ENCODE measurements around the gene TAOK3.

The TAOK3 gene

DNA sequence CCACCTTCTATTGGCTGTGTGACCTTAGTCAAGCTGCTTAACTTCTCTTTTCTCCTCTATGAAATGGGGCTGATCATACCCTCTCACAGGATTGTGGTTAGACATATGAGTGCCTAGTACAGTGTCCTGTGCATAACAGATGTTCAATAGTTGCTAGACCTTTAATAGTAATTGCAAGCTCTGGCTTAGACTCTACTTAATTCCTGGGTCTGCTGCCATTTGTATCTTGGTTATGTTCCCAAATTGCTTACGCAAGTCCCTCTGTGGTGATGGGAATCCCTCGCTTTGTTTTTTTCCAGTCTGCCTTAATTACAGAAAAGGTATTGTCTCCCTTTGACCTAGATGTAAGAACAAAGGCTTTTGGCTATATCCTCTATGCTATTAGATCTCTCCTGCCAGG lies 18.7 kb upstream of the TAOK3 start:
- DNase-seq (ENCODE audit: low spot score in 2 of 2) (no peak), ATAC-seq (replicated peaks; ENCODE audit: extremely low read depth, poor library complexity, severe bottlenecking) (no peak)
- no peaks in the 10 kb centered on the region for H3K4me1 Mint-ChIP-seq
- H3K27me3 Mint-ChIP-seq: no peaks in the 10 kb centered on the region
- H3K4me3 Mint-ChIP-seq: no peak overlapping the region
- H3K27ac Mint-ChIP-seq (ENCODE audit: low read depth): no peak overlapping the region
- H3K36me3 Mint-ChIP-seq (ENCODE audit: insufficient read depth): peaks cover 44% of the 10 kb centered on the region
- H3K9me3 Mint-ChIP-seq: no peaks in the 10 kb centered on the region

DNA sequence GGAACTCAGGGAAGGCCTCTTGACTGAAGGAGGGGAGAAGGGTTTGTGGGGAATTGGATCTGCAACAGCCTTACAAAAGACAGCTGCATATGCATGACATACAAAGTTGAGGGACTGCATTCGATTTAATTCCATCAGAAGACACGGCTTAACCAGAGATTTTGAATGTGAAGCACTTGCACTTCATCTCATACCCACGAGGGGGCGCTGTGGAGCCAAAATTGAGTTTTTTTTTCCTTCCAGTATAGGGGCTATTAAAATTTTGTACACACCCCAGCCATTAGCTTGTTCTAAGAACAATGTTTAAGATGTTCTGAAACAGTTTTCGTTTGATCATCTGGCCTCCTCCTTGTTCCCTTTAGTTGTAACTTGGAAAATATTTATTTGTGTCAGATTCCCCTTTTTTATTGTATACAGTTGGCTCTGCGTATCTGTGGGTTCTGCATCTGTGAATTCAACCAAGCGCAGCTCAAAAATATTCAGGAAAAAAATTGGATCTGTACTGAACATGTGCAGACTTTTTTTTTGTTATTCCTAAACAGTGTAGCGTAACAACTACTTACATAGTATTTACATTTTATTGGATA lies 5.3 kb upstream of the TAOK3 start:
- H3K4me1 Mint-ChIP-seq: peaks cover 20% of the 10 kb centered on the region
- H3K27me3 Mint-ChIP-seq: no peaks in the 10 kb centered on the region
- H3K4me3 Mint-ChIP-seq: peak overlapping the region; percentile 98
- H3K36me3 Mint-ChIP-seq (ENCODE audit: insufficient read depth): peaks cover 38% of the 10 kb centered on the region
- no peaks in the 10 kb centered on the region for H3K9me3 Mint-ChIP-seq
- DNase-seq (ENCODE audit: low spot score in 2 of 2) (peak; percentile 72 to 83), ATAC-seq (replicated peaks; ENCODE audit: extremely low read depth, poor library complexity, severe bottlenecking) (no peak)
- peak overlapping the region; percentile 98 for H3K27ac Mint-ChIP-seq (ENCODE audit: low read depth)

DNA sequence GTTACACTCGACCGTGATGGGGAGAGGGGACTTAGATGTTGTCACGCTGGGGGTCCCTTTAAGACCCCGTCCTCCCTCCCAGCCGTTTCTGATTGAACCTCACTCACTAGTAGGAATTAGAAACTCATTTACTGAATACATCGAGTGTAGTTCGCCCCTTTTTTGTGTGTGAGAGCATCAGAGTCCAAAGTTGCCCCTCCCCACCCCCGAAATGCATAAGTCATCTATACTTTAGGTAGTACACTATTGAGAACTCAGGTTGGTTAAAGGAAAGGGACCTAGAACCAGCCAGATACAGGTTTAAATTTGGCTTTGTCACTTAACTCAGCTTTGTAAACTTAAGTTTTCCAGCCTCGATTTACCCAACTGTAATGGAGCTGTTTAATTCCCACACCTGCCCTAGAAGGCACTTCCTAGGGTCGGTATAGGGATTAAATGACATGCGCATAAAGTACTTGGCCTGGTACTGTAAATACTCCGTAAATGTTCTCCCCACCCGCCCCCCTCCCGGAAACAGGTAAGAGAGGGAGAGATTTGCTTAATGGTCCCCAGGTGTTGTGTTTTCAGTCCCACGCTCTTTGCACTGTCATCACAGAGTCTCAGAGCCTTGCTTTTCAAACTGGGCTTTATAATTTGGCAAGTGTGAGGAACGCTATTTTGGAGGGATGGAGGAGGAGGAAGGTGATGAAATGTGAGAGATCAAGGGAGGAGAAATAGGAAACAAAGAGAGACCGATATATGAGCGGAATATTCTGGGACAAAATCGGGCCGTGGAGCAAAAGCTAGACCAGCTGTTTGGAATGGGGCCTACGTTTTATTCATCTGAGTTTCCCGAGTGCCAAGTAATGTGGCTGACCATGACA lies 4.5 kb upstream of the TAOK3 start:
- ATAC-seq (replicated peaks; ENCODE audit: extremely low read depth, poor library complexity, severe bottlenecking) (no peak), DNase-seq (ENCODE audit: low spot score in 2 of 2) (no peak)
- peak overlapping the region; percentile 98 for H3K27ac Mint-ChIP-seq (ENCODE audit: low read depth)
- H3K4me1 Mint-ChIP-seq: peaks cover 23% of the 10 kb centered on the region
- H3K9me3 Mint-ChIP-seq: no peaks in the 10 kb centered on the region
- no peaks in the 10 kb centered on the region for H3K27me3 Mint-ChIP-seq
- peaks cover 38% of the 10 kb centered on the region for H3K36me3 Mint-ChIP-seq (ENCODE audit: insufficient read depth)
- H3K4me3 Mint-ChIP-seq: peak overlapping the region; percentile 98

DNA sequence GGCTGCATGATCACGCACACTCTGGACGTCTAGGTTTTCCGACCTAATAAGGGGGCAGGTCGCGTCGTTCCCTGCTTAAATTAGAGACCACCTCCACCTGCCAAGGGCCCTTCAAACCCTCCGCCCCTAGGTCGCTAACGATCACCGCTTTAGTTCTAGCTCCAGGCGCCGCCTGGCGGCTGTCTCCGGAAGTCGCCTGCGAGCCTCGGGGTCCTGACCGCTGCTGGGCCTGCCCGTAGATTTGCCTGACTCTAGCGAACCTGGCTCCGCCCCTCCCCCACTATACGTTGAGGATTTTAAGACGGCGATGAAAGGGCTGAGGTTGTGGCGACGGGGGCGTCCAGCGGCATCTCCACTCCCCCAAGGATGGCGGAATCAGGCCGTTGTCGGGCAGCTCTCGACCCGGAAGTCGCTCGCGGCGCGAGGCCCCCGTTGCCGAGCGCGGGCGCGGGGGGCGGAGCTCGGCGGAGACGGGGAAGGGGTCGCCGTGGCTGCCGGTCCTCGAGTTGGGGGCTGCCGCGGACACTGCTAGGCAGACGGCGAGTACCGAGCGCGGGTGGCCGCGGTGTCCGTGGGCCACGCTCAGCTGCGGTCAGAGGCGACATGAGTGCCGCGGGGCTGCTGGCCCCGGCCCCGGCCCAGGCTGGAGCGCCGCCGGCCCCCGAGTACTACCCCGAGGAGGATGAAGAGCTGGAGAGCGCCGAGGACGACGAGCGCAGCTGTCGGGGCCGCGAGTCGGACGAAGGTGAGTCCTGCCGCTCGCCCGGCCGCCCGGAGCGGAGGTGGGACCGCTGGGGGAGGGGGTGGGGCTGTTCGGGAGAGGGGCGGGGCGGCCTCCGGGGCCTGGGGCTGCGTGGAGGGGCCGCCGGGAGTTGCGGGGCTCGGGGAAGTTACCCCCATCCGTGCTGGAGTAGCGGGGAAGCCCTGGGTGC lies 3.6 kb upstream of the TAOK3 start, which contains the start of gene SUDS3:
SUDS3 (plus strand) TSS at position 467 of the 932 bp plus-strand sequence; CDS start at position 604, 137 bp downstream.
- peaks cover 32% of the 10 kb centered on the region for H3K4me1 Mint-ChIP-seq
- DNase-seq (ENCODE audit: low spot score in 2 of 2) (peak; percentile 93 to 97), ATAC-seq (replicated peaks; ENCODE audit: extremely low read depth, poor library complexity, severe bottlenecking) (peak; percentile 17)
- H3K36me3 Mint-ChIP-seq (ENCODE audit: insufficient read depth): peaks cover 31% of the 10 kb centered on the region
- no peaks in the 10 kb centered on the region for H3K27me3 Mint-ChIP-seq
- peak within 1 kb of the TSS; percentile 98 for H3K4me3 Mint-ChIP-seq
- peak within 1 kb of the TSS; percentile 98 for H3K27ac Mint-ChIP-seq (ENCODE audit: low read depth)
- no peaks in the 10 kb centered on the region for H3K9me3 Mint-ChIP-seq

DNA sequence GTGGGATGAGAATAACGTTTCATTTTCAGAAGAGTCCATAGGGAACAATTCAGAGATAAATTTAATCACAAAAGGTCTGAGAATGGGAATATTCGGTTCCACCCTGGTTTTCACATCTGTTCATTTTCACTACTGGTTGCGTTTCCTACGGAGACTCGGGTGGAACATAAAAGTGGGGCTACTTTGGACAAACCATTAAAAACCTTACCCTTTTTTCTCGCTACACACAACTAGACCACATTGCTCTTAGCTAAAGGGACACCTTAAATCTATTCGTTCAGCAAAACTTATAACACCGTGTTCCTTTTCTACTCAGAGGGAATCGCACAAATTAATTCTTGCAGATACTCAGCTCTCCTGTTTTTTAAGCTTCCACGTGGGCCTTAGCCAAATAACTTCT lies 2.6 kb upstream of the TAOK3 start:
- Mint-ChIP-seq H3K36me3 (ENCODE audit: insufficient read depth) (peaks cover 26% of the 10 kb centered on the region), H3K4me1 (peaks cover 43% of the 10 kb centered on the region), H3K27me3 (no peaks in the 10 kb centered on the region), H3K27ac (ENCODE audit: low read depth) (no peak overlapping the region), H3K9me3 (no peaks in the 10 kb centered on the region), H3K4me3 (peak overlapping the region; percentile 98)
- no peak for DNase-seq (ENCODE audit: low spot score in 2 of 2)
- ATAC-seq (replicated peaks; ENCODE audit: extremely low read depth, poor library complexity, severe bottlenecking): no peak

DNA sequence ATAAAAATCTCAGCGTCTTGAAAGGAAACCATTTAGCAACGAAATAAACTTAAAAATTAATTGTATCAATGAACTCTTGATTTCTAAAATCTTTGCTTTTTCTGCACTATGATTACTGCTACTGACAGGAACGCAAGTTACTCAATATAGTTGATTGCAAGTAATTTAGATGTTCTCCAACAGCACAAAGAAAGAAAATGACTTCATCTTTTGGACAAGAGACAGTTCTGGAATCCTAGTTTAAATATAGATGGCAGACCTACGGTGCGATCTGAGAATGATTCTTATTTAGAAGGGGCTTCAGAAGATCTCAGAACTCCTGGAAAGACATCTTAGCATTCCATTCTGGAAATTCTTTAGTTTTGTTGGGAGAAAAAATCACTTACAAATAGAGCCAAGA lies 2.2 kb upstream of the TAOK3 start:
- no peak for DNase-seq (ENCODE audit: low spot score in 2 of 2)
- no peak for ATAC-seq (replicated peaks; ENCODE audit: extremely low read depth, poor library complexity, severe bottlenecking)
- no peak overlapping the region for H3K27ac Mint-ChIP-seq (ENCODE audit: low read depth)
- peaks cover 47% of the 10 kb centered on the region for H3K4me1 Mint-ChIP-seq
- H3K9me3 Mint-ChIP-seq: no peaks in the 10 kb centered on the region
- H3K36me3 Mint-ChIP-seq (ENCODE audit: insufficient read depth): peaks cover 22% of the 10 kb centered on the region
- H3K27me3 Mint-ChIP-seq: no peaks in the 10 kb centered on the region
- peak overlapping the region; percentile 98 for H3K4me3 Mint-ChIP-seq

DNA sequence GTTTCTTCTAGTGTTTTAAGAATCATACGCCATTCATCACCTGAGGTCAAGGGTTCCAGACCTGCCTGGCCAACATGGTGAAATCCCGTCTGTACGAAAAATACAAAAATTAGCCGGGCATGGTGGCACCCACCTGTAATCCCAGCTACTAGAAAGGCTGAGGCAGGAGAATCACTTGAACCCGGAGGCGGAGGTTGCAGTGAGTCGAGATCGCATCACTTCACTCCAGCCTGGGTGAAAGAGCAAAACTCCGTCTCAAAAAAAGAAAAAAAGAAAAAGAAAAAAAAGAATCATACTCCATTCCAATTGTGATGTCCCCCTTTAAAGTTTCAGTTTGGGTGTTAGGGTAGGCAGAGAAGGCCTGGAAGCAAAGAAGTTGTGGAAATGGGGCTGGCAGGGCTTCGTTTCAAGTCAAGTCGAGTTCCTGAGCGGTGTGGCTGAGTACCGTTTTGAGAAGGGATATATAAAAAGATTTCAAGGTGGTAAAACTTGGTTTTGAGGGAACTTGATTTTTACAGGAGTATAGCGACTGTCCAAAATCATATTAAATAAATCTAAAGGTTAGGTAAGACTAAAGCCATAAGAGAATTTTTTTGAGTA lies 1.5 kb upstream of the TAOK3 start:
- Mint-ChIP-seq H3K27me3 (no peaks in the 10 kb centered on the region), H3K4me3 (peak overlapping the region; percentile 13), H3K36me3 (ENCODE audit: insufficient read depth) (peaks cover 22% of the 10 kb centered on the region), H3K4me1 (peaks cover 47% of the 10 kb centered on the region), H3K9me3 (no peaks in the 10 kb centered on the region), H3K27ac (ENCODE audit: low read depth) (no peak overlapping the region)
- ATAC-seq (replicated peaks; ENCODE audit: extremely low read depth, poor library complexity, severe bottlenecking) (no peak), DNase-seq (ENCODE audit: low spot score in 2 of 2) (no peak)

DNA sequence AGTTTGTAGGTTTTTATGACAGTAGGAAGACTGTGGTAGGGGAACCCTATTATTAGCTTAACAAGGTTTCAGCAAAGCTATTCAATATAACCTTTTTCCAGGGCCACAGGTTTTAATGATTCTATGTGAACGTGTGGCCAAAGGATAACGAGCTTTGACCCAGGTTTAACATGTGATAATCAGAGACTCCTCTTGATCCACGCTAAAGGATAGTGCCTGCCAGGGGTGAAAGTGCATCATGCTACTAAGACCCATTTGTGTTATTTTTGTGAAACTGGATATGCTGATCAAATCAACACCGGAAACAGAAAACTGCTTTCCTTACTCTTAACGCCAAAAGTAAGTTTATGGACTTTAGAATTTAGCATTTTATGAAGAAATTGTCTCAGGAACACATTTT lies 909 bp upstream of the TAOK3 start:
- Mint-ChIP-seq H3K27me3 (no peaks in the 10 kb centered on the region), H3K36me3 (ENCODE audit: insufficient read depth) (peaks cover 19% of the 10 kb centered on the region), H3K4me3 (peak overlapping the region; percentile 94), H3K4me1 (peaks cover 47% of the 10 kb centered on the region), H3K27ac (ENCODE audit: low read depth) (no peak overlapping the region), H3K9me3 (no peaks in the 10 kb centered on the region)
- ATAC-seq (replicated peaks; ENCODE audit: extremely low read depth, poor library complexity, severe bottlenecking) (no peak), DNase-seq (ENCODE audit: low spot score in 2 of 2) (no peak)

DNA sequence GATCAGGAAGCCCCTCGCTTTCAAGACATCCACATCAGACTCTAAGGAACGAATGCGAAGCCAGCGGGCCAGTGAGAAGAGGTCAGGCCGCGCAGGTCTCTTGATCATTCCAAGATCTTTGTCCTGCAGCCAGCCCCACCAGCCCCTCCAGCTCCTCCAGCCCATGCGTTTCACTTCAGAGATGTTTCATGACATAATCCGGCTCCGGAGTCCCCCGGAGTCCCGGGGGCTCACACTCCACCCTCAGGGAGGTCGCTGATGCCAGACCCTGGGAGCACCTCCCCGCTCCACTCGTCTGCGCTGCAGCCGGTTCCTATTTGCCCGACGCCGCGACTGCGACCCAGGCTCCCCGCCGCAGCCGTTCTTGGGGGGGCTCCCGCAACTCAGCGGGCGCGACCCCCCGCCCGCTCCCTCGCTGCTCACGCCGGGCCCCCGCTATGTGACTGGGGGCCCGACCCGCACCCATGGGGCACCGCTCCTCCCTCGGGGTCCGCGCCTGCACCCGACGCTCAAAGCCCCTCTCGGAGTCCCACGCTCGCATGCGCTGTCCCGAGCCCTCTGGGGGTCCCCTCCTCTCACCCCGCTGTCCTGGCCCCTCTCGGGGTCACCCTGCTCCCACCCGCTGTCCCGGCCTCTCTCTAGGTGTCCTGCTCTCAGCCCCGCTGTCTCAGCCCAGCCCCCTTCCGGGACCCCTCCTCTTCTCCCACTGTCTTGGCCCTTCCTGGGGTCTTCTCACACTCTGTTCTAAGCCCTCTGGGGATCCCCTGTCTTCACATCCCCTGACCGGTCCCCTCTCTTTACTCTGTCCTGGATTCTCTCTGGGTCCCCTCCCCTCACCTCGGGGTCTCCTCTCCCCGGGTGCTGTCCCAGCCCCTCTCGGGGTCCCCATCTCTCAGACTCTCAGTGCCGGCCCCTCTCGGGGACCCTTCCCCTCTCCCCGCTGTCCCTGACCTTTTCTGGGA lies 1.1 kb downstream of the TAOK3 start:
- ATAC-seq (replicated peaks; ENCODE audit: extremely low read depth, poor library complexity, severe bottlenecking) (no peak), DNase-seq (ENCODE audit: low spot score in 2 of 2) (no peak)
- Mint-ChIP-seq H3K4me3 (peak overlapping the region; percentile 94), H3K27ac (ENCODE audit: low read depth) (peak overlapping the region; percentile 90), H3K27me3 (no peaks in the 10 kb centered on the region), H3K36me3 (ENCODE audit: insufficient read depth) (peaks cover 8% of the 10 kb centered on the region), H3K4me1 (peaks cover 32% of the 10 kb centered on the region), H3K9me3 (no peaks in the 10 kb centered on the region)

DNA sequence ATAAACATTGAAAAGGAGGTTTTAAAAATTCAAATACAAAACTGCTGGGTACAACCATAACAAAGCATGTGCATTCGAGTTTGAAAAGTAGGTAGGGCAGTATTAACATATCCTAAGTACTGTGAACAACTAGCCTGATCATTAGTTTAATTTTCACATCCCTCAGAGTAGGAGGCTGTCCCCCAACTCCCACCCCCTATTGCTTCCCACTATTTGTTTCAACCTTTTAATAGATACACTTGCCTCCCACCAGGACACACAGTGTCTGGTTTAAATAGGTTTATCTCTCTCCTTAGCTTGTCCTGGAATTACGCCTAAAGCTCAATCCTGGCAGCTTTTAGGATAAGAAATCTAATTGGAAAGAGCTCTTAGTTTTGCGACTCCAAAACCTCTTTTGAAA lies 2.1 kb downstream of the TAOK3 start:
- no peaks in the 10 kb centered on the region for H3K9me3 Mint-ChIP-seq
- H3K4me3 Mint-ChIP-seq: peak overlapping the region; percentile 94
- ATAC-seq (replicated peaks; ENCODE audit: extremely low read depth, poor library complexity, severe bottlenecking) (no peak), DNase-seq (ENCODE audit: low spot score in 2 of 2) (no peak)
- H3K36me3 Mint-ChIP-seq (ENCODE audit: insufficient read depth): peaks cover 4% of the 10 kb centered on the region
- no peaks in the 10 kb centered on the region for H3K27me3 Mint-ChIP-seq
- peaks cover 27% of the 10 kb centered on the region for H3K4me1 Mint-ChIP-seq
- no peak overlapping the region for H3K27ac Mint-ChIP-seq (ENCODE audit: low read depth)

DNA sequence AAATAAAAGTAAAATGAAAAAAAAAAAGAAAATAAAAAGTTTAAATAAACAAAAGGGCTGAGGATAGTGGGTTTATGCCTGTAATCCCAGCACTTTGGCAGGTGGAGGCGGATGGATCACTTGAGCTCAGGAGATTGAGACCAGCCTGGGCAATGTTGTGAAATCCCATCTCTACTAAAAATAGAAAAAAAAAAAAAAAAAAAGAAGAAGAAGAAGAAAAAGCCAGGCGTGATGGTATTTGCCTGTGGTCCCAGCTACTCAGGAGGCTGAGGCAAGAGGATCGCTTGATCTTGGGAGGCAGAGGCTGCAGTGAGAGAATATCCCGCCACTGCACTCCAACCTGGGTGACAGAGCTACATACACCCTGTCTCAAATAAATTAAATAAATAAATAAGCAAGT lies 3.9 kb downstream of the TAOK3 start:
- no peak for ATAC-seq (replicated peaks; ENCODE audit: extremely low read depth, poor library complexity, severe bottlenecking)
- H3K4me1 Mint-ChIP-seq: peaks cover 32% of the 10 kb centered on the region

More for the DNA sequence above, 3.9 kb downstream of the TAOK3 start:
- Mint-ChIP-seq H3K27ac (ENCODE audit: low read depth) (no peak overlapping the region), H3K27me3 (no peaks in the 10 kb centered on the region), H3K4me3 (no peak overlapping the region), H3K9me3 (no peaks in the 10 kb centered on the region), H3K36me3 (ENCODE audit: insufficient read depth) (peaks cover 4% of the 10 kb centered on the region)
- no peak for DNase-seq (ENCODE audit: low spot score in 2 of 2)
